Endothelial cell (in vitro differentiated cells): ENCODE measurements around the gene SOX6. TPM values are rescaled to one million over a fixed set of nuclear protein-coding genes. Genes with fewer than 3 reads are reported as not detected.

Experiments
- DNase-seq: peaks from one replicate; pipeline ENCODE4 v3.0.0; 2021; ENCODE audit warnings: low spot score
- H3K27ac Mint-ChIP-seq: one replicate; pipeline ENCODE4 v1.8.0; 2021; ENCODE audit warnings: mixed read lengths, inconsistent platforms; ENCODE audit not compliant: unreplicated experiment
- H3K27me3 Mint-ChIP-seq: one replicate; pipeline ENCODE4 v1.8.0; 2021; ENCODE audit warnings: mild to moderate bottlenecking, moderate library complexity, mixed read lengths, inconsistent platforms; ENCODE audit not compliant: unreplicated experiment
- H3K36me3 Mint-ChIP-seq: one replicate; pipeline ENCODE4 v1.8.0; 2021; ENCODE audit warnings: mild to moderate bottlenecking, low read depth, mixed read lengths, inconsistent platforms; ENCODE audit not compliant: unreplicated experiment
- H3K4me1 Mint-ChIP-seq: one replicate; pipeline ENCODE4 v1.8.0; 2021; ENCODE audit warnings: mild to moderate bottlenecking, mixed read lengths, inconsistent platforms; ENCODE audit not compliant: unreplicated experiment
- H3K4me3 Mint-ChIP-seq: one replicate; pipeline ENCODE4 v1.8.0; 2021; ENCODE audit warnings: mild to moderate bottlenecking, mixed read lengths, inconsistent platforms; ENCODE audit not compliant: unreplicated experiment
- H3K9me3 Mint-ChIP-seq: one replicate; pipeline ENCODE4 v1.8.0; 2021; ENCODE audit warnings: mixed read lengths, inconsistent platforms; ENCODE audit not compliant: unreplicated experiment
- CTCF ChIP-seq: fragments of 200-600 bp; sonication (generic); IDR thresholded peaks from one replicate; pipeline ENCODE4 v1.5.0; 2021; ENCODE audit warnings: antibody characterized with exemption; ENCODE audit not compliant: unreplicated experiment
- total RNA-seq: library from RNA; stranded (reverse); fragmentation: NEBNext Ultra II Directional; extraction: Animal tissue kit (Norgen Biotek cat#: 25700); gene quantifications from one replicate; pipeline ENCODE4 v1.2.1, GENCODE V29; 2021; ENCODE audit not compliant: unreplicated experiment

The SOX6 gene
- total RNA-seq, 1 donor from 2014 or later, result 21.0 TPM

- Mint-ChIP-seq H3K36me3 (peaks cover 3% of the 10 kb centered on the region), H3K4me3 (no peak overlapping the region), H3K27ac (no peak overlapping the region), H3K27me3 (no peaks in the 10 kb centered on the region), H3K4me1 (peaks cover 11% of the 10 kb centered on the region), H3K9me3 (no peaks in the 10 kb centered on the region)
- TF ChIP-seq CTCF, result no peak
- DNase-seq, result no peak
Observed at GRCh38 chr11:16001044-16001568, 355.2 kb downstream of the SOX6 start.

GRCh38 chr11:16000065-16000464, 356.3 kb downstream of the SOX6 start:
- no peak for DNase-seq

GRCh38 chr11:15993345-15993744, 363.0 kb downstream of the SOX6 start:
- no peaks in the 10 kb centered on the region for H3K27me3 Mint-ChIP-seq

More at GRCh38 chr11:16000065-16000464, 356.3 kb downstream of the SOX6 start:
- no peak for TF ChIP-seq CTCF
- H3K9me3 Mint-ChIP-seq, result no peaks in the 10 kb centered on the region
- peaks cover 11% of the 10 kb centered on the region for H3K4me1 Mint-ChIP-seq
- H3K27ac Mint-ChIP-seq, result no peak overlapping the region
- H3K4me3 Mint-ChIP-seq, result no peak overlapping the region
- peaks cover 3% of the 10 kb centered on the region for H3K36me3 Mint-ChIP-seq
- H3K27me3 Mint-ChIP-seq, result no peaks in the 10 kb centered on the region

GRCh38 chr11:15991215-15991614, 365.1 kb downstream of the SOX6 start:
- Mint-ChIP-seq H3K4me1 (peaks cover 5% of the 10 kb centered on the region), H3K4me3 (no peak overlapping the region)
- TF ChIP-seq CTCF, result no peak

More at GRCh38 chr11:15993345-15993744, 363.0 kb downstream of the SOX6 start:
- no peaks in the 10 kb centered on the region for H3K36me3 Mint-ChIP-seq
- no peaks in the 10 kb centered on the region for H3K9me3 Mint-ChIP-seq
- H3K27ac Mint-ChIP-seq, result no peak overlapping the region
- H3K4me3 Mint-ChIP-seq, result no peak overlapping the region
- peaks cover 5% of the 10 kb centered on the region for H3K4me1 Mint-ChIP-seq
- no peak for DNase-seq
- no peak for TF ChIP-seq CTCF

GRCh38 chr11:15989685-15990084, 366.7 kb downstream of the SOX6 start:
- Mint-ChIP-seq H3K27me3 (peaks cover 4% of the 10 kb centered on the region), H3K36me3 (no peaks in the 10 kb centered on the region), H3K4me3 (no peak overlapping the region), H3K4me1 (peaks cover 5% of the 10 kb centered on the region), H3K27ac (no peak overlapping the region), H3K9me3 (no peaks in the 10 kb centered on the region)
- no peak for DNase-seq
- TF ChIP-seq CTCF, result no peak

More at GRCh38 chr11:15991215-15991614, 365.1 kb downstream of the SOX6 start:
- Mint-ChIP-seq H3K27ac (no peak overlapping the region), H3K36me3 (no peaks in the 10 kb centered on the region), H3K9me3 (no peaks in the 10 kb centered on the region), H3K27me3 (no peaks in the 10 kb centered on the region)
- DNase-seq, result no peak
